IPS DF 4.7 (cell line): Measurements from ENCODE around the gene SNTB2.
A peak's percentile ranks its signal among the peaks of the same experiment; 100 is the strongest.

Source experiments
- DNase-seq: peaks from one replicate; pipeline ENCODE4 v3.0.0-alpha.2; 2013; ENCODE audit warnings: low spot score; ENCODE audit errors: extremely low read depth

SNTB2 gene

GRCh38 chr16:69316595-69317034 lies 129.7 kb downstream of the SNTB2 start:
- no peak for DNase-seq

GRCh38 chr16:69318177-69318910 lies 131.4 kb downstream of the SNTB2 start:
- no peak for DNase-seq

- DNase-seq: no peak
Observed at GRCh38 chr16:69318911-69319289, 131.9 kb downstream of the SNTB2 start.

GRCh38 chr16:69319381-69319780 lies 132.4 kb downstream of the SNTB2 start:
- DNase-seq: no peak

- DNase-seq: no peak
Observed at GRCh38 chr16:69319826-69320739, 133.1 kb downstream of the SNTB2 start.

GRCh38 chr16:69320740-69321073 lies 133.7 kb downstream of the SNTB2 start:
- no peak for DNase-seq

DNA sequence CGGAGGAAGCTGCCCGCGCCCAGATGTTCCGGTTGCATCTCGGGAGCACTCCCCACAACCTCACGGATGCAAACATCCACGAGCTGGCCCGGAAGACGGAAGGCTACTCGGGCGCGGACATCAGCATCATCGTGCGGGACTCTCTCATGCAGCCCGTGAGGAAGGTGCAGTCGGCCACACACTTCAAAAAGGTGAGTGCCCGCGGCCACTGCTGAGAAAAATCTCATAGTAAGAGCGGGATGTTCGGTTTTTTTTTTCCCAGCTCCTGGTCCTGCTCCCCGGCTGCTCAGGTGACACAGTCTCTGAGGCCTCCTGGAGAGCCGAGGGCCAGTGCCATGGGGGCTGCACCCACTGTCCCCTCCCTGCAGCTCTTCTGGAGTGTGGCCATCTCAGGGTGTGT lies 134.1 kb downstream of the SNTB2 start:
- no peak for DNase-seq

GRCh38 chr16:69322343-69322742 lies 135.4 kb downstream of the SNTB2 start:
- DNase-seq: no peak

DNA sequence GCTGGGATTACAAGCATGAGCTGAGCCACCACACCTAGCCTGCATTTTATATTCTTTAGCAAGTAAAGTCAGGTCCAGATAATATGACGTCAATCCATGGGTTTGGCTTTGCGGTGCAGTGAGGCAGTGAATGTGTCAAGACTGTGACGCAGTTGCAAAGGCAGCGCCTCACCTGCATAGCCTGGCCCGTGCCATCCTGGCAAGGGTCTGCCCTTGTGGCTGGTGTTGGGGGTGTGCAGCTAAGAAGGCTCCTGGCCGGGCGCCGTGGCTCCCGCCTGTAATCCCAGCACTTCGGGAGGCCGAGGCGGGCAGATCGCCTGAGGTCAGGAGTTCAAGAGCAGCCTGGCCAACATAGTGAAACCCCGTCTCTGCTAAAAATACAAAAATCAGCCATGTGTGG lies 136.5 kb downstream of the SNTB2 start:
- no peak for DNase-seq

DNA sequence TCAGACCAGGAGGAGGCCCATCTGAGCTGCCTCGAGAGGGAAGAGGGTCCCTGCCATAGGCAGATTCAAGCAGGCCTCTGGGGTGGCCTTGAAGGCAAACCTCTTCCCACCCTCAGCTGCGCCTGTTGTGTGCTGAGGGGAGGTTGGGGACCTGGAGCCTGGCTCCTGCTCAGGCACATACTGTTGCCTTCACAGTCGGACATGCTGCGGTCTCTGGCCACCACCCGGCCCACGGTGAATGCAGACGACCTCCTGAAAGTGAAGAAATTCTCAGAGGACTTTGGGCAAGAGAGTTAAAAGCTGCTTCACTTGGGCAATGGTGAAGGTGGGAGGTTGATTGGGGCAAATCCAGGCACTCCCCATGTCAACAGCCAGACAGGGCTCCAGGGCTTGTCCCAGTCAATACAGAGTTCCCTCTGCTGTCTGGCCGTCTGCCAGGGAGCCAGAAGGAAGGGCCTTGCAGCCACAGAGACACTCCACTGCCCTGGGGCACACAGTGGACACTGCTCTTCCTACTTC lies 137.1 kb downstream of the SNTB2 start:
- DNase-seq: no peak

DNA sequence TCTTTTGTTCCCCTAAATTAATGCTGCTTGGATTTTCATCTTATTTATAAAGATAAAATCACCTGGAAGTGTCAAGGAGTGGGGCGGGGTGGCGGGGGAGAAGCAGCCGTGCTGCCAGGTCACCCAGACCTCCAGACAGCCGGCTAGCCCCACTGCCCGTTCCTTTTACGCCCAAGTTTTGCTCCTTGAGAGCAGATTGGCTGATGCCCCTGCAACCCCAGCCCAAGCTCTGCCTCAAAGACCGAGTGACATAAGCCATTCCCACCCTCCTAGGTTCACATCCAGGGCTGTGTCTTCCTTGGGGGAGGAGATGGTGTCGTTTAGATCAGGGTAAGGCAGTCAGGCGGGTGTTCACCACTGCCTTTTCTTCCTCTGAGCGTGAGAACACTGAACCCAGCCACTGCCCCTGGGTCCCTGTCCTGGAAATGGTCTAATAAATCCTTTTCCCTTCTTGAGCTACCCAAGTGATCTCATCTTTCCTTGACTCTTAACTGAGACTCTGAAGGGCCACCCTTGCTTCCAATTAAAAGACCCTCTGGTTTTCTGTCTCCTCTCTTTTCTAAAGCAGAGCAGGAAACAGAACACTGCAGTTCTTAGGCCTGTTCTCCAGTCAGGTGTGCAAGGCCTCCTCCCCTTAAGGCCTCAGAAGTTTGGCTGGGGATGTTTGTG lies 137.8 kb downstream of the SNTB2 start:
- no peak for DNase-seq

GRCh38 chr16:69325784-69326171 lies 138.8 kb downstream of the SNTB2 start:
- no peak for DNase-seq

- DNase-seq: no peak
Observed at GRCh38 chr16:69326172-69326873, 139.4 kb downstream of the SNTB2 start.

GRCh38 chr16:69327585-69328310 lies 140.8 kb downstream of the SNTB2 start:
- no peak for DNase-seq

GRCh38 chr16:69328854-69329316 lies 141.9 kb downstream of the SNTB2 start:
- no peak for DNase-seq

- DNase-seq: no peak
Observed at GRCh38 chr16:69329369-69330285, 142.7 kb downstream of the SNTB2 start.

DNA sequence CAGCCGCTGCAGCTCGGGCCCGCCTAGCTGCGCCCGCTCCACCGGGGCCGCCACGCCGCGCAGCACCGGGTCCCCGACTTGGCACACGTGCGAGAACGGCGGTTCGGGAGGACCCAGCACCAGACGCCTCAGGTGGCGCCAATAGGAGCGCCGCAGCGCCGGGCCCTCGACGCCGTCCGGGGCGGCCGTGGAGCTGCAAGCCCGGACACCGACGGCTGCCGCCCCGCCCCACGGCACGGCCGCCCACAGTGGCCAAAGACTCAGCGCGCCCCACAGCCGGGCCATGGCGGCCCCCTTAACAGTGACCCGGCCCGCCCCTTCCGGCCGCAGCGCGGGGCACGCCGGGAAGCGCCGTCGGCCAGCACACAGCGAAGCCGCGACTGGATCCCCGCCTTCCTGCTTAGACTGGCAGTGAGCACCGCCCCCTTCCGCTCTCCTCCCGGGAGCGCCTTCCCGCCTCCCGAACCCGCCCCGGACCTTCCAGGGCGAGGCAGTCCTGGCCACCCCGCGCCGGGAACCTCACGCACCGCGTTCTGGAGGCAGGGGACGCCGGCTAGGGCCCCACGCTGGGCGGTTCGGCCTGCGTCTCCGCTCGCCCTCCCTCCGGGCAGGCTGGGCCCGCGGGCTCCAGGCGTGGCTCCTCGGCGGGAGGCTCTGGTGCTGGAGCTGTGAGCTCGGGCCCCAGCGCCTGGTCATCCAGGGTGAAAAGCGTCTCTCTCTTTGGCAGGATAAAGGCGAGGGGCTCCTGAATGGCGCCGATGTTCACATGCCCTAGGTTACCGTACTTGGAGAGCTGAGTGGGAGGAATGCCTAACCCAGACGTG lies 143.5 kb downstream of the SNTB2 start, which contains the start of gene PDF:
Gene PDF (minus strand): TSS at position 303 of the 824 bp plus-strand sequence. CDS start 18 bp downstream, at position 285.
- peak; percentile 56 for DNase-seq

DNA sequence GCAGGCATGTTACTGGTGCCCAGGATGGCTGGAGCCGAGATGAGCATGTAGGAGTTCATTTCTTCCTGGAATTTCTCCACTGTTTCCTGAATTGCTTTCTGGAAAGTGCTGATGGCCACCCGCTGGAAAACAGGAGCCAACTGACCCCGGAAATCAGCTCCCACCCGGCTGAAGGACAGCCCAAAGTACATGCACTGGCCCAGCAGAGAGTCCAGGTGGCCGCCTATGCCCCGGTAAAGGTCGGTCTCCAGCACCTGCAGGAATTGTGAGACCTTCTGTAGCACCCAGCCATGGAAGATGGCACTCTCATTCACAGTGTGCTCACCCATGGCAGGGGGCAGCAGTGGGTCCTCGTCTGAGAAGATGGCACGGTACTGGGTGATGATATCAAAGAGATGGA lies 147.7 kb downstream of the SNTB2 start:
- no peak for DNase-seq
